NT2/D1 (cell line): ENCODE measurements around the gene TRPM4.

Experiments
- SUZ12 ChIP-seq: IDR thresholded peaks from 2 replicates; pipeline ENCODE4 v1.6.1; 2011; ENCODE audit not compliant: insufficient read length, insufficient read depth; ENCODE audit errors: extremely low read depth
- YY1 ChIP-seq: IDR thresholded peaks from 2 replicates; pipeline ENCODE4 v1.6.1; 2011; ENCODE audit not compliant: insufficient read length, insufficient read depth
- ZNF274 ChIP-seq: IDR thresholded peaks from 2 replicates; pipeline ENCODE4 v1.6.1; 2011; ENCODE audit warnings: mild to moderate bottlenecking, low read depth, low read length

GRCh38 chr19:49150944-49151243 is 6.7 kb upstream of the TRPM4 start:
- no peak for TF ChIP-seq YY1
- no peak for TF ChIP-seq SUZ12
- TF ChIP-seq ZNF274: no peak
